Kidney (tissue), 22 donors: ENCODE data around the gene EMP2. TPM values are rescaled to one million over a fixed set of nuclear protein-coding genes. Genes with fewer than 3 reads are reported as not detected.

Experiments
- DNase-seq, 5 donors: peaks; one replicate each; pipeline ENCODE4 v3.0.0-alpha.2; 2013 to 2020
- FAIRE-seq: peaks from 2 replicates; lab custom pipeline; 2012; peaks lifted over from hg19 to GRCh38; lab: Jason Lieb, UNC
- H3K27ac ChIP-seq, 2 donors: one replicate each; pipeline ENCODE4 v1.7.0; 2013; ENCODE audit warnings: low read depth in 2 of 2, low read length in 2 of 2, inconsistent platforms in 1 of 2
- H3K27me3 ChIP-seq: one replicate; pipeline ENCODE4 v1.7.1; 2013; ENCODE audit warnings: low read length, inconsistent platforms; ENCODE audit not compliant: control insufficient read depth, insufficient read depth
- H3K36me3 ChIP-seq, 3 donors: one replicate each; pipeline versions ENCODE4 v1.7.0 to v1.7.1; 2013; ENCODE audit warnings: low read length in 3 of 3, control low read depth in 1 of 3, inconsistent platforms in 1 of 3; ENCODE audit not compliant: insufficient read depth in 3 of 3, control insufficient read depth in 2 of 3
- H3K4me1 ChIP-seq, 3 donors: one replicate each; pipeline versions ENCODE4 v1.7.0 to v1.7.1; 2013; ENCODE audit warnings: low read length in 3 of 3, inconsistent platforms in 1 of 3, low read depth in 1 of 3; ENCODE audit not compliant: control insufficient read depth in 2 of 3, insufficient read depth in 2 of 3
- H3K4me3 ChIP-seq, 3 donors: one replicate each; pipeline versions ENCODE4 v1.7.0 to v1.8.1; 2013; ENCODE audit warnings: low read length in 3 of 3, control low read depth in 1 of 3, inconsistent platforms in 1 of 3
- H3K9ac ChIP-seq, 3 donors: one replicate each; pipeline versions ENCODE4 v1.7.0 to v1.7.1; 2013; ENCODE audit warnings: low read length in 3 of 3, control low read depth in 1 of 3, inconsistent platforms in 1 of 3
- H3K9me3 ChIP-seq, 3 donors: one replicate each; pipeline versions ENCODE4 v1.7.0 to v1.7.1; 2013; ENCODE audit warnings: low read length in 3 of 3, control low read depth in 1 of 3, inconsistent platforms in 1 of 3; ENCODE audit not compliant: control insufficient read depth in 2 of 3, insufficient read depth in 1 of 3
- CTCF ChIP-seq: IDR thresholded peaks from 3 replicates; pipeline ENCODE4 v1.5.1; 2012; ENCODE audit warnings: mild to moderate bottlenecking, moderate library complexity, borderline replicate concordance; ENCODE audit not compliant: insufficient read depth; ENCODE audit errors: extremely low read depth
- intact Hi-C: fragments of 100-400 bp; cut with DNase I; formaldehyde crosslinking; loops from one replicate; pipeline ENCODE4 v1.11.1; 2022
- long read RNA-seq, 10 donors: library from polyadenylated mRNA in 1 of 10; unstranded in 1 of 10; transcript quantifications; one replicate each; pipeline ENCODE4 v2.0.0 and lab custom pipeline, GENCODE V29; 2021 to 2026
- polyA plus RNA-seq: library from polyadenylated mRNA; stranded (reverse); fragments of 350-450 nt; fragmentation: Illumina TruSeq; extraction: RNeasy Lipid Tissue Mini Kit (QIAGEN cat#74804); gene quantifications from one replicate; pipeline ENCODE4 v1.2.3, GENCODE V29; 2014; ENCODE audit warnings: low read depth, low replicate concordance; ENCODE audit not compliant: insufficient read depth
- total RNA-seq: library from RNA; stranded (reverse); fragmentation: NEBNext Ultra II Directional; extraction: Animal tissue kit (Norgen Biotek cat#: 25700); gene quantifications from one replicate; pipeline ENCODE4 v1.2.1, GENCODE V29; 2021
- donor health status: control.
- donor health status: control.
- donor health status: control.
- donor health status: control.
- donor health status: control.
- donor health status: DM: yes; HTN: yes; CAD: no.
- donor health status: Normal renal cell carcinoma (clear cell type).

Gene EMP2, protein sequence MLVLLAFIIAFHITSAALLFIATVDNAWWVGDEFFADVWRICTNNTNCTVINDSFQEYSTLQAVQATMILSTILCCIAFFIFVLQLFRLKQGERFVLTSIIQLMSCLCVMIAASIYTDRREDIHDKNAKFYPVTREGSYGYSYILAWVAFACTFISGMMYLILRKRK
- total RNA-seq (25.8 TPM), polyA plus RNA-seq (14.5 TPM)
- long read RNA-seq, donor 1, full-length matches to known transcripts, result 9 of 9 reads
- long read RNA-seq, donor 1, partial matches to known transcripts, result 0 of 9 reads
- long read RNA-seq, donor 1, other reads (novel, unspliced or antisense), result 0 of 9 reads
- long read RNA-seq, donor 2, full-length matches to known transcripts, result 8 of 8 reads
- long read RNA-seq, donor 2, partial matches to known transcripts, result 0 of 8 reads
- long read RNA-seq, donor 2, other reads (novel, unspliced or antisense), result 0 of 8 reads
- long read RNA-seq, donor 3, full-length matches to known transcripts, result 13 of 13 reads
- long read RNA-seq, donor 3, partial matches to known transcripts, result 0 of 13 reads
- long read RNA-seq, donor 3, other reads (novel, unspliced or antisense), result 0 of 13 reads
- long read RNA-seq, donor 4, full-length matches to known transcripts, result 11 of 11 reads
- long read RNA-seq, donor 4, partial matches to known transcripts, result 0 of 11 reads
- long read RNA-seq, donor 4, other reads (novel, unspliced or antisense), result 0 of 11 reads
- long read RNA-seq, donor 5, full-length matches to known transcripts, result 1 of 1 reads
- long read RNA-seq, donor 5, partial matches to known transcripts, result 0 of 1 reads
- long read RNA-seq, donor 5, other reads (novel, unspliced or antisense), result 0 of 1 reads
- long read RNA-seq, donor 6, full-length matches to known transcripts, result 6 of 6 reads
- long read RNA-seq, donor 6, partial matches to known transcripts, result 0 of 6 reads
- long read RNA-seq, donor 6, other reads (novel, unspliced or antisense), result 0 of 6 reads
- long read RNA-seq, donor 7, full-length matches to known transcripts, result 12 of 19 reads
- long read RNA-seq, donor 7, partial matches to known transcripts, result 1 of 19 reads
- long read RNA-seq, donor 7, other reads (novel, unspliced or antisense), result 6 of 19 reads
- long read RNA-seq, donor 8, full-length matches to known transcripts, result 10 of 10 reads
- long read RNA-seq, donor 8, partial matches to known transcripts, result 0 of 10 reads
- long read RNA-seq, donor 8, other reads (novel, unspliced or antisense), result 0 of 10 reads
- long read RNA-seq, donor 9, full-length matches to known transcripts, result 7 of 7 reads
- long read RNA-seq, donor 9, partial matches to known transcripts, result 0 of 7 reads
- long read RNA-seq, donor 9, other reads (novel, unspliced or antisense), result 0 of 7 reads
- long read RNA-seq, donor 10, full-length matches to known transcripts, result 7 of 7 reads
- long read RNA-seq, donor 10, partial matches to known transcripts, result 0 of 7 reads
- long read RNA-seq, donor 10, other reads (novel, unspliced or antisense), result 0 of 7 reads

GRCh38 chr16:10579965-10580882 is at the start of gene EMP2:
Gene EMP2, minus strand, starts transcription at chr16:10580598. Its CDS starts 32,981 bp downstream, at chr16:10547617.
- Histone ChIP-seq H3K4me3 (peak within 1 kb of the TSS; percentile 44 to 61 (median 52)), H3K27me3 (no peaks in the 10 kb centered on the region), H3K9ac (peak within 1 kb of the TSS in 2 of 3 donors; percentile 17 to 67), H3K4me1 (peaks cover 0 to 21% (median 0%) of the 10 kb centered on the region in 3 donors), H3K27ac (peak within 1 kb of the TSS; percentile 69 to 76), H3K9me3 (no peaks in the 10 kb centered on the region), H3K36me3 (no peaks in the 10 kb centered on the region)
- DNase-seq, result peak; percentile 81 to 94 (median 84)
- FAIRE-seq, result no peak
- TF ChIP-seq CTCF, result no peak
- intact Hi-C loops, result no loop called here

GRCh38 chr16:10629592-10629963 is 49.2 kb upstream of the EMP2 start:
- H3K27me3 ChIP-seq, result no peaks in the 10 kb centered on the region
- DNase-seq (no peak), FAIRE-seq (no peak)
- no peaks in the 10 kb centered on the region for H3K36me3 ChIP-seq
- H3K4me1 ChIP-seq, result no peaks in the 10 kb centered on the region
- intact Hi-C loops, result no loop called here
- H3K9me3 ChIP-seq, result no peaks in the 10 kb centered on the region
- H3K27ac ChIP-seq, result no peak overlapping the region
- H3K9ac ChIP-seq, result no peak overlapping the region
- no peak for TF ChIP-seq CTCF
- no peak overlapping the region for H3K4me3 ChIP-seq
